ENCODE data around the gene ZNF808. TPM values are rescaled to one million over a fixed set of nuclear protein-coding genes. Genes with fewer than 3 reads are reported as not detected.
"Not testable (repeated sequence)": the region's sequence is repeated elsewhere in the genome, so short reads cannot be mapped to it uniquely, and the experiment has no call there.

Gene ZNF808
- total RNA-seq, 2 experiments from 2014 or later, result 21.1 to 25.7 TPM

DNA sequence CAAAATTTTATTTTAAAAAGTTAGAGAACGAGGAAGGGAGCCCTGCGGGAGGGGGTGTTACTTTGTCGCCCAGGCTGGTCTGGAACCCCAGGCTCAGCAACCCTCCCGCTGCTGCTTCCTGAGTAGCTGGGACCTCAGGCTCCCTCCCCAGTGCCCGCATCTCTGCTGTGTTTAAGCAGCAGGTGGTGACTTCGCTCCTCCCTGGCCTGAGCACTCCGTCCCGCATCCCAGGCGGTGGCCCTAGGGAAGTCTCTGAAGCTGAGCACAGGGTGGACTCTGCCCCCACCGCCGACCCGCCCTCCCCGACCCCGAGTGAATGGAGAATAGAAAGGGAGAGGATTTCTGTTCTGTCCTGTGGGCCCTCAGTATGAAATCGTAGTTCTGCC, 73.2 kb downstream of the ZNF808 start:
- DNase-seq, result no peak
- Mint-ChIP-seq H3K27me3 (no peaks in the 10 kb centered on the region), H3K4me1 (peaks cover 17% of the 10 kb centered on the region), H3K4me3 (peak overlapping the region; percentile 82), H3K36me3 (peaks cover 60% of the 10 kb centered on the region), H3K9me3 (peaks cover 37% of the 10 kb centered on the region), H3K27ac (no peak overlapping the region)

DNA sequence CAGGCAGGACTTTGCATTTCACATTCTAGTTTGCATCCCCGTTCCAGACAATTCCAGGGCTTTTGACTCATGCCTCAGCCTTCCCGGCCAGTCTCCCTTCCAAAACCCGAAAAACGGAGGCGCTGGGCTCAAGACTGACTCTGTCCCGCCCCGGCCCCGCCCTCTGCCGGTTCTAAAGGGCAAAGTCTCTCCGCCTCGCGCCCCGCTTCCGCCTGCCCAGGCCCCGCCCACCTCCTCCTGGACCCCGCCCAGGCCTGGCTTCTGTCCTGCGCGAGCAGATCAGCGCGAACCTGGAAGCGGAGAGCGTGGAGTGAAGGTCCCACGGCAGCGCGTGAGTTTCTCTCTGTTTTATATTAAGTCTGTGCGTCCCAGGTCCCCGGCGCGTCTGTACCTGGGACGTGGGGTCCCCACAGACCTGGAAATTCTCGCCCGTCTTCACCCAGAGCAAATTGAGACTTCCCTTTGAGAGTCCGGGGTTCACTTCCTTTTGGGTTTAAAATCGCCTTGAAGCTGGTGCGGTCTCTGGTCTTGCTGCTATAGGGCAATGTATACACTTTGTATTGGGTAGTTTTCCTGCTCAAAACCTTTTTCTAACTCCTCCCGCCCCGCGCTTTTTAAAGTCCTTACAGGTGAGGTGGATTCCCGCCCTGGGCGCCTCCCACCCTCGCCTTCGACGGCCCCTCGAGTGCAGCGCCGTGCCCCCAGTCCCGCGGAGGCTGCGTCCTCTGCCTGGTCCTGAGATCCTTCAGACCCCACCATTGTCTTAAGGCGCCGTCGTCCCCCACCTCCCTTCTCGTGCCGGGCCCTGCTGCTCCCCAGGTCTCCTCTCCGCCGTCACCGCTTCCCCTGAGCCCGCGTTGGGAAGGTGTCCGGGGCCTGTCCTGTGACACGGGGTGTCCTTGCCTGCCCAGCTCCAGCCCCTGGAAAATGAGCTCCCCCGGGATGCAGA, 73.8 kb downstream of the ZNF808 start:
- Mint-ChIP-seq H3K27ac (peak overlapping the region; percentile 80), H3K4me3 (peak overlapping the region; percentile 82), H3K4me1 (peaks cover 18% of the 10 kb centered on the region), H3K27me3 (no peaks in the 10 kb centered on the region), H3K36me3 (peaks cover 58% of the 10 kb centered on the region), H3K9me3 (peaks cover 35% of the 10 kb centered on the region)
- peak; percentile 93 for DNase-seq

DNA sequence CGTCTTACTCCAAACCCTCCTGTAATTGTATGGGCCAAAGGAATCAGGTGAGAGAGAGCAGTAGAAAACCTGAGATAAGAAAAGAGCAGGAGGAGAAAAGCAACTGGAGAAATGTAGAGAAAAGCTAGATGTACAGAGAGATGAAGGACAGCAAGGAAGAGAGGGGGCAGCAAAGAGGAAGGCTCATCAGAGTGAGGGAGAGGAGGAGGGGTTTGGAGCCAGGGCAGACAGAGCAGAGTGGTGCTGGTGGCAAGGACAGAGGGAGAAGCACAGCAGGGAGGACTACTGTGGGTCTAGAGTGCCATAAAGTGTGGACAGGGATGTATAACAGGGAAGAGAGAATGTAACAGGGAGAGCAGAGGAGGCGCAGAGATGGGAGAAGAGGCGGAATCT, 74.5 kb downstream of the ZNF808 start:
- peak overlapping the region; percentile 82 for H3K4me3 Mint-ChIP-seq
- peak overlapping the region; percentile 80 for H3K27ac Mint-ChIP-seq
- not testable (repeated sequence) for H3K27me3 Mint-ChIP-seq, DNase-seq
- H3K36me3 Mint-ChIP-seq, result peaks cover 57% of the 10 kb centered on the region
- peaks cover 19% of the 10 kb centered on the region for H3K4me1 Mint-ChIP-seq
- peaks cover 33% of the 10 kb centered on the region for H3K9me3 Mint-ChIP-seq

DNA sequence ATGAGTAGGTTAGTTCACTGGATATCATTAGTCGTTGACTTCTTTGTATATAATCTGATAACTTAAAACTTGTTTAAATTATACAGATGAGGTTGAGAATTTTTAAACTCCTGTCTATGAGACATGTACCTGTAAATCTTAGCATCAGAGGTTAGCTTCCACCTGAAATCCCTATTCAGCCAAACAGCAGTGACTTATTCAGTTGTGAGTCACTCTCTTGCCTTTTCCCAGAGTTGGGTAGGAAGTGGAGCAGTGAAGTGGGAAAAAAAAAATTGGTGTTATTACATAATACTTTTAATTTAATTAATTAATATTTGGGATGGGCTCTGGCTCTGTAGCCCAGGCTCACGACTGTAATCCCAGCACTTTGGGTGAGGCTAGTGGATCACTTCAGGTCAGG, 75.5 kb downstream of the ZNF808 start:
- no peak overlapping the region for H3K4me3 Mint-ChIP-seq
- H3K4me1 Mint-ChIP-seq, result peaks cover 19% of the 10 kb centered on the region
- H3K9me3 Mint-ChIP-seq, result peaks cover 29% of the 10 kb centered on the region
- peaks cover 54% of the 10 kb centered on the region for H3K36me3 Mint-ChIP-seq
- DNase-seq, result no peak
- H3K27me3 Mint-ChIP-seq, result no peaks in the 10 kb centered on the region
- no peak overlapping the region for H3K27ac Mint-ChIP-seq

DNA sequence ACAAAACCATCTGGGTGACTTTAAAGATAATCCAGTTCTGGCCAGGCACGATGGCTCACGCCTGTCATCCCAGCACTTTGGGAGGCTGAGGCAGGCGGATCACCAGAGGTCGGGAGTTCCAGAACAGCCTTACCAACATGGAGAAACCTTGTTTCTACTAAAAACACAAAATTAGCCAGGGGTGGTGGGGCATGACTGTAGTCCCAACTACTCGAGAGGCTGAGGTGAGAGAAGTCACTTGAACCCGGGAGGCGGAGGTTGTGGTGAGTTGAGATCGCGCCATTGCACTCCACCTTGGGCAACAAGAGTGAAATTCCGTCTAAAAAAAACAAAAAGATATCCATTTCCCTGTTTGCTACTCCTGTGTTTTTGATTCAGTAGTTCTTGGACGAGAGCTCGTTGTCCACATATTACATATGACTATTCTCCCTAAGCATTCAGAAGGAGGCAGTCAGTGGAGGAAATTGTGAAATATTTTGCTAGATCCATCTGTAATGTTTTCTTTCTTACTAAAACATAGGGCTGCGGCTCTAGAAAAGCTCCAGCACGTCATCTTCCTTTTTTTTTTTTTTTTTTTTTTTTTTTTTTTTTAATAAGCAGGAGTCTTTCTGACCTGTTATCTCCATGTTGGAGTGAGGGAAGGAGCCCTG, 76.2 kb downstream of the ZNF808 start:
- no peak overlapping the region for H3K27ac Mint-ChIP-seq
- no peak for DNase-seq
- peaks cover 57% of the 10 kb centered on the region for H3K36me3 Mint-ChIP-seq
- no peaks in the 10 kb centered on the region for H3K27me3 Mint-ChIP-seq
- H3K4me1 Mint-ChIP-seq, result peaks cover 19% of the 10 kb centered on the region
- peak overlapping the region; percentile 10 for H3K4me3 Mint-ChIP-seq
- peaks cover 32% of the 10 kb centered on the region for H3K9me3 Mint-ChIP-seq

Other genes with a start within 250 kb of the ZNF808 start
- gene ZNF480, start 230.5 kb upstream of the ZNF808 start, total RNA-seq, result 1 to 10 TPM; 5.7 to 6.4 TPM
- gene ZNF610, start 191.4 kb upstream of the ZNF808 start, total RNA-seq, result 1 to 10 TPM; 2.4 to 2.9 TPM
- gene ZNF880, start 157.7 kb upstream of the ZNF808 start, total RNA-seq, result 10 to 100 TPM; 15.0 to 19.9 TPM
- 10 to 100 TPM in 1 of 2 experiments, 1 to 10 TPM in 1; 9.4 to 11.2 TPM for gene ZNF528, start 129.8 kb upstream of the ZNF808 start, total RNA-seq
- gene ZNF534, start 98.5 kb upstream of the ZNF808 start, total RNA-seq, result not detected
- 1 to 10 TPM in 1 of 2 experiments, under 1 TPM in 1; 0.93 to 1.1 TPM for gene ZNF578, start 74.1 kb upstream of the ZNF808 start, total RNA-seq
- gene ZNF701, start 42.6 kb downstream of the ZNF808 start, total RNA-seq, result 10 to 100 TPM; 18.9 to 19.2 TPM
- 10 to 100 TPM; 22.0 to 22.5 TPM for gene ZNF83, start 110.7 kb downstream of the ZNF808 start, total RNA-seq
- gene ZNF611, start 207.4 kb downstream of the ZNF808 start, total RNA-seq, result 10 to 100 TPM; 15.1 to 15.9 TPM